Liver (tissue), 3 donors: ENCODE data around the gene RAVER2.

Experiments used
- CTCF ChIP-seq: fragments of 150-350 bp; IDR thresholded peaks from 2 replicates; pipeline ENCODE4 v1.5.1; 2017; ENCODE audit warnings: improper control_type of control experiment, low read depth, low read length; ENCODE audit not compliant: missing input control
- GABPA ChIP-seq, 2 donors: IDR thresholded peaks in 1 of 2; conservative IDR thresholded peaks in 1 of 2; 2 replicates each; pipeline ENCODE4 v1.6.1; 2016; ENCODE audit warnings: antibody characterized with exemption in 2 of 2, mild to moderate bottlenecking in 1 of 2, moderate library complexity in 1 of 2
- JUND ChIP-seq, 2 donors: IDR thresholded peaks; 2 replicates each; pipeline ENCODE4 v1.6.1; 2016; ENCODE audit warnings: antibody characterized with exemption in 2 of 2
- MAX ChIP-seq: IDR thresholded peaks from 2 replicates; pipeline ENCODE4 v1.6.1; 2016; ENCODE audit warnings: antibody characterized with exemption
- NR2F2 ChIP-seq: IDR thresholded peaks from 2 replicates; pipeline ENCODE4 v1.6.1; 2016; ENCODE audit warnings: antibody characterized with exemption
- RAD21 ChIP-seq, 2 donors: IDR thresholded peaks; 2 replicates each; pipeline ENCODE4 v1.6.1; 2016; ENCODE audit warnings: antibody characterized with exemption in 2 of 2, mild to moderate bottlenecking in 2 of 2
- REST ChIP-seq: IDR thresholded peaks from 2 replicates; pipeline ENCODE4 v1.6.1; 2016; ENCODE audit warnings: antibody characterized with exemption, mild to moderate bottlenecking
- YY1 ChIP-seq: IDR thresholded peaks from 2 replicates; pipeline ENCODE4 v1.6.1; 2016; ENCODE audit warnings: antibody characterized with exemption, mild to moderate bottlenecking
- ZBTB33 ChIP-seq: IDR thresholded peaks from 2 replicates; pipeline ENCODE4 v1.6.1; 2016; ENCODE audit warnings: antibody characterized with exemption
- donor health status: healthy.
- donor health status: healthy.

- TF ChIP-seq MAX (no peak), CTCF (no peak), JUND (IDR thresholded peaks at IDR 0.05) (no peak), GABPA (IDR thresholded peaks at IDR 0.05 in 1 of 2, conservative IDR thresholded peaks at IDR 0.05 in 1 of 2) (no peak), REST (no peak), NR2F2 (no peak), ZBTB33 (no peak), RAD21 (IDR thresholded peaks at IDR 0.05) (no peak), YY1 (no peak)
Observed at GRCh38 chr1:64875606-64876005, 130.7 kb downstream of the RAVER2 start.
